Brain microvascular endothelial cell (primary cell): ENCODE results near the gene PRR3.
"Not testable (repeated sequence)": the region's sequence is repeated elsewhere in the genome, so short reads cannot be mapped to it uniquely, and the experiment has no call there.

Experiments used
- DNase-seq: peaks from one replicate; pipeline ENCODE4 v3.0.0-alpha.2; 2020
- H3K27ac ChIP-seq: fragments of 250-450 bp; sonication (Bioruptor Pico); 2 replicates; pipeline ENCODE4 v1.5.1; 2020; ENCODE audit warnings: mild to moderate bottlenecking, moderate library complexity
- H3K27me3 ChIP-seq: fragments of 250-450 bp; sonication (Bioruptor Pico); replicated peaks from 2 replicates; pipeline ENCODE4 v1.5.1; 2020; ENCODE audit warnings: mild to moderate bottlenecking
- H3K36me3 ChIP-seq: fragments of 250-450 bp; sonication (Bioruptor Pico); replicated peaks from 2 replicates; pipeline ENCODE4 v1.5.1; 2020; ENCODE audit warnings: mild to moderate bottlenecking
- H3K4me3 ChIP-seq: 2 replicates; pipeline ENCODE4 v1.5.1; 2011; ENCODE audit warnings: low read depth, mild to moderate bottlenecking, control low read depth, low read length, moderate library complexity
- CTCF ChIP-seq: IDR thresholded peaks from 2 replicates; pipeline ENCODE4 v1.5.1; 2011; ENCODE audit warnings: low read depth, mild to moderate bottlenecking, moderate library complexity, low read length, control low read depth, inconsistent platforms; ENCODE audit errors: missing control alignments
- in situ Hi-C: cut with HindIII; loops from 2 replicates; pipeline ENCODE4 v1.10.0; 2017; ENCODE audit warnings: low sequenced_read_pairs, low pct_ligation_motif_present

Gene PRR3

GRCh38 chr6:30591008-30591407 lies 33.9 kb downstream of the PRR3 start:
- in situ Hi-C loops = no loop called here
- H3K27me3 ChIP-seq = no peaks in the 10 kb centered on the region
- H3K27ac ChIP-seq = peak overlapping the region; percentile 49
- TF ChIP-seq CTCF = no peak
- no peak for DNase-seq
- H3K4me3 ChIP-seq = no peak overlapping the region
- peaks cover 58% of the 10 kb centered on the region for H3K36me3 ChIP-seq

GRCh38 chr6:30592287-30592686 lies 35.2 kb downstream of the PRR3 start:
- Histone ChIP-seq H3K36me3 (peaks cover 48% of the 10 kb centered on the region), H3K27me3 (no peaks in the 10 kb centered on the region), H3K4me3 (no peak overlapping the region), H3K27ac (no peak overlapping the region)
- DNase-seq = no peak
- no peak for TF ChIP-seq CTCF
- in situ Hi-C loops = no loop called here

GRCh38 chr6:30597315-30598144 lies 40.4 kb downstream of the PRR3 start:
- H3K4me3 ChIP-seq, H3K27ac ChIP-seq, H3K27me3 ChIP-seq, in situ Hi-C loops: not testable (repeated sequence)
- peaks cover 34% of the 10 kb centered on the region for H3K36me3 ChIP-seq
- DNase-seq = peak; percentile 91
- peak; percentile 84 for TF ChIP-seq CTCF

GRCh38 chr6:30598912-30599624 lies 42.0 kb downstream of the PRR3 start:
- DNase-seq = no peak
- Histone ChIP-seq H3K27ac (no peak overlapping the region), H3K27me3 (no peaks in the 10 kb centered on the region), H3K4me3 (no peak overlapping the region), H3K36me3 (peaks cover 49% of the 10 kb centered on the region)
- in situ Hi-C loops = no loop called here
- TF ChIP-seq CTCF = no peak

GRCh38 chr6:30599625-30600324 lies 42.7 kb downstream of the PRR3 start:
- in situ Hi-C loops = no loop called here
- no peak overlapping the region for H3K27ac ChIP-seq
- H3K4me3 ChIP-seq = no peak overlapping the region
- TF ChIP-seq CTCF = no peak
- H3K27me3 ChIP-seq = no peaks in the 10 kb centered on the region
- no peak for DNase-seq
- H3K36me3 ChIP-seq = peaks cover 49% of the 10 kb centered on the region
